Endodermal cell (in vitro differentiated cells): ENCODE measurements around the gene MYG1. TPM values are rescaled to one million over a fixed set of nuclear protein-coding genes. Genes with fewer than 3 reads are reported as not detected.

Experiments used
- DNase-seq: peaks from one replicate; pipeline ENCODE4 v3.0.0-alpha.2; 2017
- H3K27ac ChIP-seq: 2 replicates; pipeline ENCODE4 v1.5.1; 2013; ENCODE audit warnings: mild to moderate bottlenecking, low read depth, low read length, moderate library complexity
- H3K27me3 ChIP-seq: 2 replicates; pipeline ENCODE4 v1.6.1; 2013; ENCODE audit warnings: mild to moderate bottlenecking, low read length, moderate library complexity; ENCODE audit not compliant: insufficient read depth, control insufficient read depth, poor library complexity, severe bottlenecking
- H3K36me3 ChIP-seq: 2 replicates; pipeline ENCODE4 v1.7.0; 2013; ENCODE audit warnings: mild to moderate bottlenecking, low read length, moderate library complexity; ENCODE audit not compliant: control insufficient read depth, insufficient read depth
- H3K4me1 ChIP-seq: one replicate; pipeline ENCODE4 v1.7.0; 2013; ENCODE audit warnings: low read length; ENCODE audit not compliant: control insufficient read depth, insufficient read depth
- H3K4me3 ChIP-seq: 2 replicates; pipeline ENCODE4 v1.5.1; 2013; ENCODE audit warnings: mild to moderate bottlenecking, low read length, moderate library complexity
- H3K9ac ChIP-seq: 2 replicates; pipeline ENCODE4 v1.6.1; 2013; ENCODE audit warnings: mild to moderate bottlenecking, low read length, moderate library complexity; ENCODE audit not compliant: poor library complexity, severe bottlenecking; ENCODE audit errors: extremely low read depth
- H3K9me3 ChIP-seq: 2 replicates; pipeline ENCODE4 v1.6.1; 2013; ENCODE audit warnings: mild to moderate bottlenecking, low read length, moderate library complexity; ENCODE audit not compliant: control insufficient read depth
- H3K27ac Mint-ChIP-seq: 2 replicates; pipeline ENCODE4 v1.8.0; 2020; ENCODE audit warnings: mixed read lengths
- H3K27me3 Mint-ChIP-seq: 2 replicates; pipeline ENCODE4 v1.8.0; 2021; ENCODE audit warnings: mild to moderate bottlenecking, mixed read lengths; ENCODE audit not compliant: insufficient read depth
- H3K36me3 Mint-ChIP-seq: 2 replicates; pipeline ENCODE4 v1.8.0; 2020; ENCODE audit warnings: low read depth, mixed read lengths
- H3K4me1 Mint-ChIP-seq: 2 replicates; pipeline ENCODE4 v1.8.0; 2020; ENCODE audit warnings: mixed read lengths
- H3K4me3 Mint-ChIP-seq: 2 replicates; pipeline ENCODE4 v1.8.0; 2020; ENCODE audit warnings: mild to moderate bottlenecking, moderate library complexity, mixed read lengths
- H3K9me3 Mint-ChIP-seq: 2 replicates; pipeline ENCODE4 v1.8.0; 2020; ENCODE audit warnings: mild to moderate bottlenecking, mixed read lengths
- CTCF ChIP-seq: fragments of 200-600 bp; sonication (generic); conservative IDR thresholded peaks from 2 replicates; pipeline ENCODE4 v1.5.0; 2021; ENCODE audit warnings: antibody characterized with exemption, mild to moderate bottlenecking
- WGBS, 2 experiments: methylation state at CpG; one replicate each; pipeline versions ENCODE4 v1.1.5 to v1.1.7; 2013; ENCODE audit warnings: missing lambda C conversion rate in 2 of 2, mixed read lengths in 1 of 2; ENCODE audit not compliant: insufficient coverage in 1 of 2, insufficient read length in 1 of 2; 5-methylcytosine and 5-hydroxymethylcytosine counted together
- total RNA-seq, 2 donors: library from RNA; stranded (reverse); fragmentation: NEBNext Ultra II Directional in 1 of 2; extraction: Animal tissue kit (Norgen Biotek cat#: 25700) in 1 of 2; gene quantifications; 2 replicates in 1 of 2; 3 replicates in 1 of 2; pipeline ENCODE4 v1.2.1, GENCODE V29; 2021

MYG1 gene
- total RNA-seq, 2 donors from 2014 or later = 55.3 to 74.2 TPM

GRCh38 chr12:53298164-53298563 lies 1.3 kb upstream of the MYG1 start:
- no peak overlapping the region for H3K27ac ChIP-seq
- no peak overlapping the region for H3K4me3 ChIP-seq
- no peak overlapping the region for H3K27ac Mint-ChIP-seq
- H3K27me3 Mint-ChIP-seq = no peaks in the 10 kb centered on the region
- WGBS, 2 experiments = 89 to 90% methylated on average over 4 to 5 of the region's 5 CpGs
- H3K4me1 ChIP-seq = peaks cover 4% of the 10 kb centered on the region
- no peak overlapping the region for H3K9ac ChIP-seq
- no peak for DNase-seq
- TF ChIP-seq CTCF = no peak
- peaks cover 43% of the 10 kb centered on the region for H3K36me3 Mint-ChIP-seq
- peaks cover 38% of the 10 kb centered on the region for H3K36me3 ChIP-seq
- no peak overlapping the region for H3K4me3 Mint-ChIP-seq
- H3K9me3 Mint-ChIP-seq = no peaks in the 10 kb centered on the region
- no peaks in the 10 kb centered on the region for H3K9me3 ChIP-seq
- H3K4me1 Mint-ChIP-seq = peaks cover 20% of the 10 kb centered on the region
- H3K27me3 ChIP-seq = no peaks in the 10 kb centered on the region

GRCh38 chr12:53299101-53299453 lies 418 bp upstream of the MYG1 start:
- H3K4me1 Mint-ChIP-seq = peaks cover 20% of the 10 kb centered on the region
- WGBS, 2 experiments = 95 to 97% methylated on average over 2 to 5 of the region's 5 CpGs
- no peak for DNase-seq
- Histone ChIP-seq H3K4me1 (peaks cover 4% of the 10 kb centered on the region), H3K27ac (peak overlapping the region; percentile 61), H3K27me3 (no peaks in the 10 kb centered on the region), H3K9ac (no peak overlapping the region), H3K9me3 (no peaks in the 10 kb centered on the region), H3K36me3 (peaks cover 42% of the 10 kb centered on the region), H3K4me3 (peak overlapping the region; percentile 87)
- peak overlapping the region; percentile 97 for H3K4me3 Mint-ChIP-seq
- H3K27me3 Mint-ChIP-seq = no peaks in the 10 kb centered on the region
- TF ChIP-seq CTCF = no peak
- H3K27ac Mint-ChIP-seq = peak overlapping the region; percentile 97
- no peaks in the 10 kb centered on the region for H3K9me3 Mint-ChIP-seq
- H3K36me3 Mint-ChIP-seq = peaks cover 45% of the 10 kb centered on the region

- H3K27ac Mint-ChIP-seq = peak overlapping the region; percentile 97
- Histone ChIP-seq H3K36me3 (peaks cover 45% of the 10 kb centered on the region), H3K9me3 (no peaks in the 10 kb centered on the region), H3K27me3 (no peaks in the 10 kb centered on the region), H3K4me1 (peaks cover 4% of the 10 kb centered on the region), H3K4me3 (peak overlapping the region; percentile 87), H3K27ac (no peak overlapping the region), H3K9ac (peak overlapping the region; percentile 69)
- no peak for DNase-seq
- H3K4me3 Mint-ChIP-seq = peak overlapping the region; percentile 97
- no peaks in the 10 kb centered on the region for H3K9me3 Mint-ChIP-seq
- no peaks in the 10 kb centered on the region for H3K27me3 Mint-ChIP-seq
- H3K4me1 Mint-ChIP-seq = peaks cover 19% of the 10 kb centered on the region
- H3K36me3 Mint-ChIP-seq = peaks cover 46% of the 10 kb centered on the region
- 3 to 8% methylated on average over 11 to 12 of the region's 12 CpGs for WGBS, 2 experiments
- no peak for TF ChIP-seq CTCF
These were observed 692 bp downstream of the MYG1 start for GRCh38 chr12:53300187-53300586.
